ENCODE results near the gene TPK1.

Gene TPK1

GRCh38 chr7:144517749-144518148, 318.1 kb downstream of the TPK1 start:
- no peak for TF ChIP-seq CTCF (IDR thresholded peaks at IDR 0.05; ENCODE audit: borderline replicate concordance, insufficient read depth, low read depth, low read length)
- H3K4me3 ChIP-seq (ENCODE audit: low read depth, low read length): no peak overlapping the region

- H3K4me3 ChIP-seq (ENCODE audit: low read depth, low read length): no peak overlapping the region
- no peak for TF ChIP-seq CTCF (IDR thresholded peaks at IDR 0.05; ENCODE audit: borderline replicate concordance, insufficient read depth, low read depth, low read length)
Observed at GRCh38 chr7:144516729-144517525, 318.9 kb downstream of the TPK1 start.

GRCh38 chr7:144513334-144513733, 322.5 kb downstream of the TPK1 start:
- 0 out of 2 replicates have a peak, but pooled peaks have one; percentile 24 for TF ChIP-seq CTCF (IDR thresholded peaks at IDR 0.05; ENCODE audit: borderline replicate concordance, insufficient read depth, low read depth, low read length)
- H3K4me3 ChIP-seq (ENCODE audit: low read depth, low read length): no peak overlapping the region

- TF ChIP-seq CTCF (IDR thresholded peaks at IDR 0.05; ENCODE audit: borderline replicate concordance, insufficient read depth, low read depth, low read length): no peak
Observed at GRCh38 chr7:144510621-144511020, 325.2 kb downstream of the TPK1 start.

GRCh38 chr7:144508702-144509101, 327.2 kb downstream of the TPK1 start:
- no peak overlapping the region for H3K4me3 ChIP-seq (ENCODE audit: low read depth, low read length)
- TF ChIP-seq CTCF (IDR thresholded peaks at IDR 0.05; ENCODE audit: borderline replicate concordance, insufficient read depth, low read depth, low read length): no peak

More at GRCh38 chr7:144510621-144511020, 325.2 kb downstream of the TPK1 start:
- no peak overlapping the region for H3K4me3 ChIP-seq (ENCODE audit: low read depth, low read length)

GRCh38 chr7:144503215-144503614, 332.6 kb downstream of the TPK1 start:
- no peak overlapping the region for H3K4me3 ChIP-seq (ENCODE audit: low read depth, low read length)
- TF ChIP-seq CTCF (IDR thresholded peaks at IDR 0.05; ENCODE audit: borderline replicate concordance, insufficient read depth, low read depth, low read length): no peak

- H3K4me3 ChIP-seq (ENCODE audit: low read depth, low read length): no peak overlapping the region
Observed at GRCh38 chr7:144500225-144500624, 335.6 kb downstream of the TPK1 start.

More at GRCh38 chr7:144500225-144500624, 335.6 kb downstream of the TPK1 start:
- no peak for TF ChIP-seq CTCF (IDR thresholded peaks at IDR 0.05; ENCODE audit: borderline replicate concordance, insufficient read depth, low read depth, low read length)

Measured in GM12875 (cell line).